ENCODE measurements around the gene ELF1.
A peak's percentile ranks its signal among the peaks of the same experiment; 100 is the strongest.

The ELF1 gene

GRCh38 chr13:41019011-41019487 is at the start of gene ELF1:
Gene ELF1 (minus strand): TSS chr13:41019316. CDS start chr13:40982054, 37,262 bp downstream.
- no peak for DNase-seq (ENCODE audit: low read depth)

GRCh38 chr13:41065078-41065477 is 46.0 kb upstream of the ELF1 start:
- peak; percentile 63 for DNase-seq (ENCODE audit: low read depth)

- peak; percentile 88 for DNase-seq (ENCODE audit: low read depth)
Observed at GRCh38 chr13:41064493-41064892, 45.4 kb upstream of the ELF1 start.

- DNase-seq (ENCODE audit: low read depth), result no peak
Observed at GRCh38 chr13:41061914-41062837, 43.1 kb upstream of the ELF1 start.

GRCh38 chr13:41061075-41061913 is 42.2 kb upstream of the ELF1 start, which contains the start of gene WBP4:
Gene WBP4 (plus strand): TSS chr13:41061509. CDS start chr13:41061674, 165 bp downstream.
- peak; percentile 83 for DNase-seq (ENCODE audit: low read depth)

GRCh38 chr13:41060724-41061074 is 41.6 kb upstream of the ELF1 start:
- DNase-seq (ENCODE audit: low read depth), result no peak

GRCh38 chr13:41060082-41060723 is 41.1 kb upstream of the ELF1 start:
- DNase-seq (ENCODE audit: low read depth), result no peak

- DNase-seq (ENCODE audit: low read depth), result no peak
Observed at GRCh38 chr13:41059456-41060081, 40.5 kb upstream of the ELF1 start.

GRCh38 chr13:41058295-41059070 is 39.4 kb upstream of the ELF1 start:
- DNase-seq (ENCODE audit: low read depth), result no peak

GRCh38 chr13:41056826-41057711 is 38.0 kb upstream of the ELF1 start:
- DNase-seq (ENCODE audit: low read depth), result no peak

- no peak for DNase-seq (ENCODE audit: low read depth)
Observed at GRCh38 chr13:41056194-41056593, 37.1 kb upstream of the ELF1 start.

GRCh38 chr13:41054919-41055619 is 36.0 kb upstream of the ELF1 start:
- DNase-seq (ENCODE audit: low read depth), result no peak

- no peak for DNase-seq (ENCODE audit: low read depth)
Observed at GRCh38 chr13:41054212-41054877, 35.2 kb upstream of the ELF1 start.

GRCh38 chr13:41053384-41053826 is 34.3 kb upstream of the ELF1 start:
- peak; percentile 72 for DNase-seq (ENCODE audit: low read depth)

GRCh38 chr13:41052441-41052840 is 33.3 kb upstream of the ELF1 start:
- no peak for DNase-seq (ENCODE audit: low read depth)

GRCh38 chr13:41049480-41050440 is 30.6 kb upstream of the ELF1 start:
- no peak for DNase-seq (ENCODE audit: low read depth)

GRCh38 chr13:41048640-41049039 is 29.5 kb upstream of the ELF1 start:
- DNase-seq (ENCODE audit: low read depth), result no peak
